GM10248 (cell line): ENCODE results near the gene PODN.

Experiments used
- CTCF ChIA-PET: fragments of 300-600 bp; sonication (Branson Sonifier 250); formaldehyde crosslinking; extraction: SDS; loops from one replicate; lab custom pipeline; 2021; ENCODE audit warnings: antibody characterized with exemption; lab: Yijun Ruan, JAX
- POLR2A ChIA-PET: fragments of 350-650 bp; sonication (Branson Sonifier 250); formaldehyde crosslinking; extraction: SDS; loops from one replicate; lab custom pipeline; 2020; ENCODE audit warnings: antibody characterized with exemption; lab: Yijun Ruan, JAX
- DNase-seq: peaks from one replicate; pipeline ENCODE4 v3.0.0; 2012; ENCODE audit errors: extremely low spot score
- TF ChIP-seq, protein P1 (sequence below): IDR thresholded peaks from 2 replicates; pipeline ENCODE4 v1.5.1; 2012; ENCODE audit warnings: mild to moderate bottlenecking, low read depth; ENCODE audit errors: extremely low read depth, missing control alignments, control extremely low read depth

Gene PODN

GRCh38 chr1:53123453-53124140 is 61.6 kb downstream of the PODN start:
- CTCF ChIA-PET = no interaction called here
- POLR2A ChIA-PET = no interaction called here
- DNase-seq = no peak
- TF ChIP-seq, protein P1, sequence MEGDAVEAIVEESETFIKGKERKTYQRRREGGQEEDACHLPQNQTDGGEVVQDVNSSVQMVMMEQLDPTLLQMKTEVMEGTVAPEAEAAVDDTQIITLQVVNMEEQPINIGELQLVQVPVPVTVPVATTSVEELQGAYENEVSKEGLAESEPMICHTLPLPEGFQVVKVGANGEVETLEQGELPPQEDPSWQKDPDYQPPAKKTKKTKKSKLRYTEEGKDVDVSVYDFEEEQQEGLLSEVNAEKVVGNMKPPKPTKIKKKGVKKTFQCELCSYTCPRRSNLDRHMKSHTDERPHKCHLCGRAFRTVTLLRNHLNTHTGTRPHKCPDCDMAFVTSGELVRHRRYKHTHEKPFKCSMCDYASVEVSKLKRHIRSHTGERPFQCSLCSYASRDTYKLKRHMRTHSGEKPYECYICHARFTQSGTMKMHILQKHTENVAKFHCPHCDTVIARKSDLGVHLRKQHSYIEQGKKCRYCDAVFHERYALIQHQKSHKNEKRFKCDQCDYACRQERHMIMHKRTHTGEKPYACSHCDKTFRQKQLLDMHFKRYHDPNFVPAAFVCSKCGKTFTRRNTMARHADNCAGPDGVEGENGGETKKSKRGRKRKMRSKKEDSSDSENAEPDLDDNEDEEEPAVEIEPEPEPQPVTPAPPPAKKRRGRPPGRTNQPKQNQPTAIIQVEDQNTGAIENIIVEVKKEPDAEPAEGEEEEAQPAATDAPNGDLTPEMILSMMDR = no peak

DNA sequence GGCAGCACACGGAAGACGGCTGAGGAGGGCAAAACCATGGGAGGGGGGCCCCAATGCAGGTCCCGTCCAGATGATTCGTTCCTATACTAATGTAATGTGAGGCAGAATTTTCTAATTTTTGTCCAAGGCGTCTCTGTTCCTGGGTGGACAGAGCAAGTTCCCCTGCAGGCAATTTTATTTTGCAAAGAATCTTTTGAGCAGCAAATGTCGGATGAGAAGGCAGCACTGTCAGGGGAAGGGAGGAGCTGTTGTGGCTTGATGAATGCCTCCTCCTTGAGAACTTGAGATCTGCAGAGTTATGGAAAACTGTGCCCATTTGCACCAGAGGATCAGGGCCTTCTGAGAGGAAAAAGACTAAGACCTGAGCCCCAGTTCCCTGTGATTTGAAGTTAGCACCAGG is 63.1 kb downstream of the PODN start:
- TF ChIP-seq, protein P1 = no peak
- ChIA-PET POLR2A (no interaction called here), CTCF (no interaction called here)
- no peak for DNase-seq

- TF ChIP-seq, protein P1 = no peak
- CTCF ChIA-PET = no interaction called here
- POLR2A ChIA-PET = no interaction called here
- no peak for DNase-seq
Observed at GRCh38 chr1:53125623-53126360, 63.8 kb downstream of the PODN start.

- TF ChIP-seq, protein P1 = no peak
- POLR2A ChIA-PET = no interaction called here
- CTCF ChIA-PET = no interaction called here
- no peak for DNase-seq
Observed at GRCh38 chr1:53126495-53126894, 64.5 kb downstream of the PODN start.

GRCh38 chr1:53127546-53127945 is 65.5 kb downstream of the PODN start:
- DNase-seq = no peak
- POLR2A ChIA-PET = no interaction called here
- TF ChIP-seq, protein P1 = no peak
- CTCF ChIA-PET = no interaction called here

GRCh38 chr1:53128401-53128800 is 66.4 kb downstream of the PODN start:
- ChIA-PET CTCF (no interaction called here), POLR2A (no interaction called here)
- TF ChIP-seq, protein P1 = no peak
- DNase-seq = no peak
